Endothelial cell of umbilical vein (primary cell): ENCODE results near the gene SCFD1. TPM values are rescaled to one million over a fixed set of nuclear protein-coding genes. Genes with fewer than 3 reads are reported as not detected.

ENCODE experiments used
- BruUV-seq: library from RNA; stranded (reverse); fragments of 400-500 nt; replicated peaks from 2 replicates; lab custom pipeline; 2021; lab: Mats Ljungman, UMichigan
- CTCF ChIA-PET: fragments of 300-600, 350-600 bp; sonication (Branson Sonifier 250); formaldehyde crosslinking; loops from one replicate; lab custom pipeline; 2021; ENCODE audit warnings: antibody characterized with exemption, inconsistent platforms; lab: Charles Lee
- POLR2A ChIA-PET: fragments of 300-600, 350-600 bp; sonication (Branson Sonifier 250); formaldehyde crosslinking; loops from one replicate; lab custom pipeline; 2021; ENCODE audit warnings: antibody characterized with exemption, inconsistent platforms; lab: Charles Lee
- DNase-seq: peaks from one replicate; pipeline ENCODE4 v3.0.0-alpha.2; 2011; ENCODE audit warnings: low read depth, low spot score
- FAIRE-seq: peaks from 2 replicates; lab custom pipeline; 2011; peaks lifted over from hg19 to GRCh38; lab: Jason Lieb, UNC
- H2AFZ ChIP-seq: 2 replicates; pipeline ENCODE4 v1.6.0; 2012; ENCODE audit warnings: low read depth, low read length, control low read depth, inconsistent platforms
- H3K27ac ChIP-seq: 2 replicates; pipeline ENCODE4 v1.5.1; 2011; ENCODE audit warnings: low read depth, mild to moderate bottlenecking, control low read depth, low read length, moderate library complexity; ENCODE audit not compliant: insufficient read depth
- H3K27me3 ChIP-seq, 2 experiments: 2 replicates each; pipeline versions ENCODE4 v1.6.0 to v1.6.1; 2011; ENCODE audit warnings: low read length in 2 of 2, mixed read lengths in 1 of 2; ENCODE audit not compliant: control insufficient read depth in 2 of 2, insufficient read depth in 2 of 2
- H3K36me3 ChIP-seq, 2 experiments: 2 replicates in 1 of 2; 3 replicates in 1 of 2; pipeline ENCODE4 v1.5.1; 2011; ENCODE audit warnings: low read length in 2 of 2, mild to moderate bottlenecking in 1 of 2, moderate library complexity in 1 of 2; ENCODE audit not compliant: control insufficient read depth in 2 of 2, insufficient read depth in 2 of 2; ENCODE audit errors: extremely low read depth in 1 of 2
- H3K4me1 ChIP-seq: 3 replicates; pipeline ENCODE4 v1.5.1; 2011; ENCODE audit warnings: mild to moderate bottlenecking, low read length; ENCODE audit not compliant: control insufficient read depth, insufficient read depth; ENCODE audit errors: extremely low read depth
- H3K4me2 ChIP-seq: 2 replicates; pipeline ENCODE4 v1.6.1; 2011; ENCODE audit warnings: low read length, control low read depth, mixed read lengths; ENCODE audit not compliant: insufficient read depth
- H3K4me3 ChIP-seq, 3 experiments: fragments of 200-600 bp in 1 of 3; sonication (generic), shearing (Covaris generic) in 1 of 3; replicated peaks in 1 of 3; 2 replicates each; pipeline ENCODE4 v1.5.1; 2011 to 2016; ENCODE audit warnings: control low read depth in 3 of 3, low read length in 3 of 3, mild to moderate bottlenecking in 2 of 3, inconsistent platforms in 1 of 3, low read depth in 1 of 3, moderate library complexity in 1 of 3; ENCODE audit not compliant: insufficient read depth in 1 of 3
- H3K79me2 ChIP-seq: 2 replicates; pipeline ENCODE4 v1.6.0; 2012; ENCODE audit warnings: low read length, inconsistent platforms; ENCODE audit not compliant: control insufficient read depth, insufficient read depth
- H3K9ac ChIP-seq: replicated peaks from 2 replicates; pipeline ENCODE3; 2011; ENCODE audit warnings: low read length, control low read depth; ENCODE audit not compliant: insufficient read depth; ENCODE audit errors: extremely low read depth
- H3K9me1 ChIP-seq: replicated peaks from 3 replicates; pipeline ENCODE4 v1.6.0; 2011; ENCODE audit warnings: mild to moderate bottlenecking, low read length; ENCODE audit not compliant: control insufficient read depth, insufficient read depth; ENCODE audit errors: extremely low read depth
- H3K9me3 ChIP-seq: replicated peaks from 2 replicates; pipeline ENCODE4 v1.5.1; 2012; ENCODE audit warnings: low read length, inconsistent platforms; ENCODE audit not compliant: control insufficient read depth, insufficient read depth
- H4K20me1 ChIP-seq: replicated peaks from 2 replicates; pipeline ENCODE3; 2011; ENCODE audit warnings: mild to moderate bottlenecking, low read length; ENCODE audit not compliant: control insufficient read depth, insufficient read depth; ENCODE audit errors: extremely low read depth
- EZH2 ChIP-seq: IDR thresholded peaks from 2 replicates; pipeline ENCODE4 v1.6.1; 2012; ENCODE audit warnings: borderline replicate concordance, low read depth, mild to moderate bottlenecking, moderate library complexity, low read length, inconsistent platforms; ENCODE audit not compliant: severe bottlenecking
- FOS ChIP-seq: IDR thresholded peaks from 2 replicates; pipeline ENCODE4 v1.6.1; 2011; ENCODE audit warnings: mild to moderate bottlenecking, low read length, moderate library complexity, borderline replicate concordance; ENCODE audit not compliant: insufficient read depth
- GATA2 ChIP-seq: IDR thresholded peaks from 2 replicates; pipeline ENCODE4 v1.7.0; 2011; ENCODE audit warnings: low read depth, mild to moderate bottlenecking, moderate library complexity, mixed read lengths, low read length; ENCODE audit not compliant: insufficient read length, insufficient read depth
- JUN ChIP-seq: IDR thresholded peaks from 2 replicates; pipeline ENCODE4 v1.6.1; 2011; ENCODE audit warnings: borderline replicate concordance, low read depth; ENCODE audit not compliant: insufficient read length, insufficient read depth
- MYC ChIP-seq: IDR thresholded peaks from one replicate; pipeline ENCODE4 v1.6.1; 2011; ENCODE audit warnings: mild to moderate bottlenecking, low read depth, low read length
- POLR2A ChIP-seq: IDR thresholded peaks from 2 replicates; pipeline ENCODE4 v1.6.1; 2012; ENCODE audit warnings: low read depth, mild to moderate bottlenecking, control low read depth, low read length
- POLR2AphosphoS5 ChIP-seq: IDR thresholded peaks from 2 replicates; pipeline ENCODE4 v1.6.1; 2012; ENCODE audit warnings: low read depth, mild to moderate bottlenecking, control low read depth, low read length, moderate library complexity; ENCODE audit not compliant: insufficient read depth
- dilution Hi-C: fragments of 300-500 bp; cut with MboI; formaldehyde crosslinking; loops from one replicate; pipeline ENCODE4 v1.15.0; 2019; ENCODE audit warnings: low sequenced_read_pairs; ENCODE audit not compliant: extremely low pct_ligation_motif_present
- intact Hi-C: fragments of 100-400 bp; cut with micrococcal nuclease; formaldehyde crosslinking; loops from one replicate; pipeline ENCODE4 v1.10.0; 2022
- polyA plus RNA-seq, 4 experiments: library from polyadenylated mRNA; depleted of rRNA in 3 of 4; stranded (reverse) in 3 of 4; unstranded in 1 of 4; fragments of >200 nt; gene quantifications; 2 replicates each; pipeline versions ENCODE4 v1.2.1 to v1.2.3, GENCODE V29; 2011 to 2012; ENCODE audit warnings: missing spikeins in 1 of 4
- total RNA-seq: library from RNA; stranded (reverse); gene quantifications from 2 replicates; pipeline ENCODE4 v1.2.3, GENCODE V29; 2021
- TF ChIP-seq, protein P1 (sequence below): IDR thresholded peaks from 2 replicates; pipeline ENCODE4 v1.6.1; 2011; ENCODE audit not compliant: insufficient read depth, insufficient read length
- TF ChIP-seq, protein P2 (sequence below), 2 donors: IDR thresholded peaks; 1 replicate in 1 of 2; 2 replicates in 1 of 2; pipeline ENCODE4 v1.5.1; 2011; ENCODE audit warnings: low read length in 2 of 2, mild to moderate bottlenecking in 2 of 2, moderate library complexity in 2 of 2, control low read depth in 1 of 2, inconsistent platforms in 1 of 2, low read depth in 1 of 2; ENCODE audit not compliant: insufficient read depth in 1 of 2; ENCODE audit errors: extremely low read depth in 1 of 2

Gene SCFD1
- total and polyA plus RNA-seq, 2 donors (not counting 3 experiments of a cell fraction or from before 2014, with no cell fraction given), result 21.3 to 59.9 TPM

DNA sequence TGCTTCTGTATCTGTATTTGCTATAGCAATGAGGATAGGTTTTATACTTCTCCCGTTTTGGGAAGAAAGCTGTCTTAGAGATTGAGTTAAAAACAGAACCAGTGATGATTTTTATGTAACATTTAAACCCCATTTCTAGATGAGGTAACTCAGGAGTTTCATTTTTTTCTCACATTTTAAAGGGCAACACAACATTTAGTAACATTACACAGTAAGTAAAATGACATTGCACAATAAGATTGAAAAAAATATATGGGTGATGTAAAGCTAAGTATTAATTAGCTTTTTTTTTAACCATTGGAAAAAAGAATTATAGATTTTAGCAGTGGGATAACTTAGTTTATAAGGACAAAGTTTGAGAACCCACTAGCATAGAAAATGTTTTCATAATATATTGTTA is 25.2 kb upstream of the SCFD1 start:
- intact Hi-C loops, result no loop called here
- dilution Hi-C loops, result no loop called here
- FAIRE-seq, result no peak
- POLR2A ChIA-PET, result no interaction called here
- CTCF ChIA-PET, result no interaction called here
- Histone ChIP-seq H3K79me2 (peaks cover 14% of the 10 kb centered on the region), H4K20me1 (no peaks in the 10 kb centered on the region), H3K4me2 (no peak overlapping the region), H3K9me1 (no peaks in the 10 kb centered on the region), H2AFZ (no peak overlapping the region), H3K9me3 (no peaks in the 10 kb centered on the region), H3K27ac (no peak overlapping the region), H3K4me1 (no peaks in the 10 kb centered on the region), H3K36me3 (peaks cover 0 to 2% of the 10 kb centered on the region in 2 experiments), H3K9ac (no peak overlapping the region), H3K4me3 (no peak overlapping the region), H3K27me3 (no peaks in the 10 kb centered on the region)
- no TSS peak for BruUV-seq
- no peak for DNase-seq
- TF ChIP-seq FOS, result no peak
- no peak for TF ChIP-seq EZH2
- TF ChIP-seq POLR2A, result no peak
- TF ChIP-seq GATA2, result no peak
- no peak for TF ChIP-seq MYC
- TF ChIP-seq, protein P1, sequence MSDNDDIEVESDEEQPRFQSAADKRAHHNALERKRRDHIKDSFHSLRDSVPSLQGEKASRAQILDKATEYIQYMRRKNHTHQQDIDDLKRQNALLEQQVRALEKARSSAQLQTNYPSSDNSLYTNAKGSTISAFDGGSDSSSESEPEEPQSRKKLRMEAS, result no peak
- TF ChIP-seq, protein P2, sequence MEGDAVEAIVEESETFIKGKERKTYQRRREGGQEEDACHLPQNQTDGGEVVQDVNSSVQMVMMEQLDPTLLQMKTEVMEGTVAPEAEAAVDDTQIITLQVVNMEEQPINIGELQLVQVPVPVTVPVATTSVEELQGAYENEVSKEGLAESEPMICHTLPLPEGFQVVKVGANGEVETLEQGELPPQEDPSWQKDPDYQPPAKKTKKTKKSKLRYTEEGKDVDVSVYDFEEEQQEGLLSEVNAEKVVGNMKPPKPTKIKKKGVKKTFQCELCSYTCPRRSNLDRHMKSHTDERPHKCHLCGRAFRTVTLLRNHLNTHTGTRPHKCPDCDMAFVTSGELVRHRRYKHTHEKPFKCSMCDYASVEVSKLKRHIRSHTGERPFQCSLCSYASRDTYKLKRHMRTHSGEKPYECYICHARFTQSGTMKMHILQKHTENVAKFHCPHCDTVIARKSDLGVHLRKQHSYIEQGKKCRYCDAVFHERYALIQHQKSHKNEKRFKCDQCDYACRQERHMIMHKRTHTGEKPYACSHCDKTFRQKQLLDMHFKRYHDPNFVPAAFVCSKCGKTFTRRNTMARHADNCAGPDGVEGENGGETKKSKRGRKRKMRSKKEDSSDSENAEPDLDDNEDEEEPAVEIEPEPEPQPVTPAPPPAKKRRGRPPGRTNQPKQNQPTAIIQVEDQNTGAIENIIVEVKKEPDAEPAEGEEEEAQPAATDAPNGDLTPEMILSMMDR (IDR thresholded peaks at IDR 0.05; ENCODE audit: extremely low read depth in 1 of 2, insufficient read depth in 1 of 2, low read depth in 1 of 2, low read length in 2 of 2), result no peak
- no peak for TF ChIP-seq JUN
- TF ChIP-seq POLR2AphosphoS5, result no peak
